Fibroblast of lung (primary cell): ENCODE measurements around the gene MCAT. TPM values are rescaled to one million over a fixed set of nuclear protein-coding genes. Genes with fewer than 3 reads are reported as not detected.

Experiments used
- DNase-seq, 2 donors: peaks; one replicate each; pipeline versions ENCODE4 v3.0.0 to v3.0.0-alpha.2; 2010; ENCODE audit warnings: low read depth in 2 of 2
- H2AFZ ChIP-seq: 2 replicates; pipeline ENCODE4 v1.5.1; 2012; ENCODE audit warnings: low read length, control low read depth, inconsistent platforms
- H3K27ac ChIP-seq: 2 replicates; pipeline ENCODE4 v1.5.1; 2011; ENCODE audit warnings: low read length, control low read depth; ENCODE audit not compliant: insufficient read depth
- H3K27me3 ChIP-seq: 2 replicates; pipeline ENCODE4 v1.5.1; 2011; ENCODE audit warnings: mild to moderate bottlenecking, low read length; ENCODE audit not compliant: control insufficient read depth, insufficient read depth
- H3K36me3 ChIP-seq: 2 replicates; pipeline ENCODE4 v1.5.1; 2011; ENCODE audit warnings: low read length; ENCODE audit not compliant: control insufficient read depth, insufficient read depth
- H3K4me1 ChIP-seq: 2 replicates; pipeline ENCODE4 v1.5.1; 2011; ENCODE audit warnings: low read length; ENCODE audit not compliant: control insufficient read depth, insufficient read depth; ENCODE audit errors: extremely low read depth
- H3K4me2 ChIP-seq: 2 replicates; pipeline ENCODE4 v1.5.1; 2011; ENCODE audit warnings: low read length, control low read depth; ENCODE audit not compliant: insufficient read depth; ENCODE audit errors: extremely low read depth
- H3K4me3 ChIP-seq, 4 experiments: fragments of 200-600 bp in 1 of 4; sonication (generic) in 1 of 4; replicated peaks in 1 of 4; 2 replicates each; pipeline ENCODE4 v1.5.1; 2011 to 2016; ENCODE audit warnings: low read length in 4 of 4, low read depth in 3 of 4, mild to moderate bottlenecking in 3 of 4, control low read depth in 2 of 4, inconsistent platforms in 1 of 4, mixed read lengths in 1 of 4; ENCODE audit not compliant: insufficient read depth in 1 of 4; ENCODE audit errors: control extremely low read depth in 1 of 4
- H3K79me2 ChIP-seq: 2 replicates; pipeline ENCODE4 v1.5.1; 2012; ENCODE audit warnings: mild to moderate bottlenecking, low read length, inconsistent platforms; ENCODE audit not compliant: control insufficient read depth, insufficient read depth
- H3K9ac ChIP-seq: 2 replicates; pipeline ENCODE4 v1.5.1; 2011; ENCODE audit warnings: mild to moderate bottlenecking, low read length, control low read depth; ENCODE audit not compliant: insufficient read depth
- H3K9me3 ChIP-seq: 2 replicates; pipeline ENCODE4 v1.5.1; 2012; ENCODE audit warnings: low read depth, low read length; ENCODE audit not compliant: control insufficient read depth, insufficient read depth
- H4K20me1 ChIP-seq: 2 replicates; pipeline ENCODE4 v1.5.1; 2011; ENCODE audit warnings: low read length; ENCODE audit not compliant: control insufficient read depth, insufficient read depth; ENCODE audit errors: extremely low read depth
- CTCF ChIP-seq, 2 donors: IDR thresholded peaks in 1 of 2; conservative IDR thresholded peaks in 1 of 2; 1 replicate in 1 of 2; 2 replicates in 1 of 2; pipeline ENCODE4 v1.5.1; 2011 to 2012; ENCODE audit warnings: low read length in 2 of 2, control low read depth in 1 of 2, inconsistent platforms in 1 of 2, low read depth in 1 of 2, mild to moderate bottlenecking in 1 of 2
- EZH2 ChIP-seq: IDR thresholded peaks from 2 replicates; pipeline ENCODE4 v1.5.1; 2012; ENCODE audit warnings: low read length, control low read depth, mild to moderate bottlenecking; ENCODE audit errors: missing control alignments
- polyA plus RNA-seq, 2 donors: library from polyadenylated mRNA; depleted of rRNA in 1 of 2; stranded (reverse) in 1 of 2; unstranded in 1 of 2; fragments of >200 nt; gene quantifications; 2 replicates each; pipeline ENCODE4 v1.2.1, GENCODE V29; 2011 to 2012; ENCODE audit warnings: missing spikeins in 1 of 2
- total RNA-seq: library from RNA; depleted of rRNA; stranded (reverse); fragments of >200 nt; gene quantifications from 2 replicates; pipeline ENCODE4 v1.2.1, GENCODE V29; 2014

MCAT gene
- total and polyA plus RNA-seq, 2 donors (not counting 1 experiment from before 2014, with no cell fraction given), result 8.4 to 9.3 TPM

GRCh38 chr22:43135565-43135964 lies 7.6 kb downstream of the MCAT start:
- no peak for DNase-seq
- peaks cover 7% of the 10 kb centered on the region for H3K36me3 ChIP-seq
- no peak overlapping the region for H3K4me2 ChIP-seq
- H3K27me3 ChIP-seq, result no peaks in the 10 kb centered on the region
- H3K9ac ChIP-seq, result no peak overlapping the region
- no peak overlapping the region for H3K27ac ChIP-seq
- H3K9me3 ChIP-seq, result no peaks in the 10 kb centered on the region
- TF ChIP-seq CTCF (conservative IDR thresholded peaks at IDR 0.05 in 1 of 2, IDR thresholded peaks at IDR 0.05 in 1 of 2; ENCODE audit: low read depth in 1 of 2, low read length in 2 of 2) (no peak), EZH2 (no peak)
- no peaks in the 10 kb centered on the region for H4K20me1 ChIP-seq
- H3K4me3 ChIP-seq, result no peak overlapping the region
- no peaks in the 10 kb centered on the region for H3K79me2 ChIP-seq
- no peaks in the 10 kb centered on the region for H3K4me1 ChIP-seq
- no peak overlapping the region for H2AFZ ChIP-seq

- TF ChIP-seq EZH2 (no peak), CTCF (conservative IDR thresholded peaks at IDR 0.05 in 1 of 2, IDR thresholded peaks at IDR 0.05 in 1 of 2; ENCODE audit: low read depth in 1 of 2, low read length in 2 of 2) (no peak)
- DNase-seq, result no peak
- no peaks in the 10 kb centered on the region for H3K4me1 ChIP-seq
- no peaks in the 10 kb centered on the region for H3K9me3 ChIP-seq
- no peak overlapping the region for H3K4me2 ChIP-seq
- peaks cover 7% of the 10 kb centered on the region for H3K36me3 ChIP-seq
- no peak overlapping the region for H3K9ac ChIP-seq
- H2AFZ ChIP-seq, result no peak overlapping the region
- no peaks in the 10 kb centered on the region for H3K79me2 ChIP-seq
- H3K4me3 ChIP-seq, result no peak overlapping the region
- no peak overlapping the region for H3K27ac ChIP-seq
- no peaks in the 10 kb centered on the region for H3K27me3 ChIP-seq
- no peaks in the 10 kb centered on the region for H4K20me1 ChIP-seq
These were observed 8.6 kb downstream of the MCAT start for GRCh38 chr22:43134553-43134952.

GRCh38 chr22:43133401-43133800 lies 9.8 kb downstream of the MCAT start:
- Histone ChIP-seq H3K27me3 (no peaks in the 10 kb centered on the region), H3K27ac (no peak overlapping the region), H3K79me2 (no peaks in the 10 kb centered on the region), H3K36me3 (peaks cover 7% of the 10 kb centered on the region), H3K4me2 (no peak overlapping the region), H3K9me3 (no peaks in the 10 kb centered on the region), H2AFZ (no peak overlapping the region), H3K4me1 (no peaks in the 10 kb centered on the region), H3K4me3 (no peak overlapping the region), H3K9ac (no peak overlapping the region), H4K20me1 (no peaks in the 10 kb centered on the region)
- no peak for DNase-seq
- no peak for TF ChIP-seq CTCF (conservative IDR thresholded peaks at IDR 0.05 in 1 of 2, IDR thresholded peaks at IDR 0.05 in 1 of 2; ENCODE audit: low read depth in 1 of 2, low read length in 2 of 2)
- TF ChIP-seq EZH2, result no peak
